ENCODE results near the gene ZNF474. TPM values are rescaled to one million over a fixed set of nuclear protein-coding genes. Genes with fewer than 3 reads are reported as not detected.

Gene ZNF474
- total and polyA plus RNA-seq, 4 donors = 0.03 to 0.25 (median 0.23) TPM; not detected in 1

DNA sequence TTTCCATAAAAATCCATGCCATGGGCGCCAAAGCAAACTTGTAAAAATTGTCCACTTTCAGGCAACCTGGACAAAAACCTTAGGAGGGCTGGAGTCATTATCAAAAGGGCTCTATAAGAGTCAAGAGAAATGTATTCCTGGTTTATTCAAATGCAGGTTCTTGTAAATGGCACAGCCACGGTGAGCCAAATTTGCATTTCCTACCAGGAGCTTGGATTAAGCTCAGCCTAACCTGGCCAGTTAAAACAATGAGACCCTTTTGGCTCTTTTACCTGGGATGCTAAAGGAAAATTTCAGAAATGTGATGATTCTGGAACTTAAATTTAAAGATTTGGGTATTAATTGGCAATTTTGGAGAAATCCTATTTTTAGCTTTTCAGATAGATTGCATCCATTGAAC, 8.9 kb upstream of the ZNF474 start:
- TF ChIP-seq EGR1 (IDR thresholded peaks at IDR 0.05; ENCODE audit: low read depth in 2 of 2) (no peak), RAD21 (IDR thresholded peaks at IDR 0.05) (no peak)
- Histone ChIP-seq H3K4me3 (ENCODE audit: low read depth in 1 of 3, low read length in 3 of 3) (no peak overlapping the region), H3K4me1 (ENCODE audit: control insufficient read depth in 4 of 4, insufficient read depth in 4 of 4, low read length in 3 of 4) (no peaks in the 10 kb centered on the region), H3K27ac (ENCODE audit: low read depth in 1 of 2, low read length in 2 of 2) (no peak overlapping the region), H3K9me3 (ENCODE audit: control insufficient read depth in 4 of 4, low read length in 3 of 4) (no peaks in the 10 kb centered on the region), H3K27me3 (ENCODE audit: control insufficient read depth in 4 of 4, insufficient read depth in 4 of 4, low read length in 3 of 4) (no peaks in the 10 kb centered on the region), H3K36me3 (ENCODE audit: control insufficient read depth in 4 of 4, insufficient read depth in 3 of 4, low read depth in 1 of 4, low read length in 3 of 4) (no peaks in the 10 kb centered on the region), H3K9ac (ENCODE audit: low read depth in 1 of 2, low read length in 2 of 2) (no peak overlapping the region)
- WGBS = 85% methylated on average over 2 of the region's 2 CpGs
- DNase-seq (ENCODE audit: low spot score) = no peak

GRCh38 chr5:122120957-122121356, 8.4 kb upstream of the ZNF474 start:
- WGBS = 80% methylated on average over 2 of the region's 2 CpGs
- no peaks in the 10 kb centered on the region for H3K36me3 ChIP-seq (ENCODE audit: control insufficient read depth in 4 of 4, insufficient read depth in 3 of 4, low read depth in 1 of 4, low read length in 3 of 4)
- no peaks in the 10 kb centered on the region for H3K27me3 ChIP-seq (ENCODE audit: control insufficient read depth in 4 of 4, insufficient read depth in 4 of 4, low read length in 3 of 4)
- no peak overlapping the region for H3K4me3 ChIP-seq (ENCODE audit: low read depth in 1 of 3, low read length in 3 of 3)
- no peak overlapping the region for H3K9ac ChIP-seq (ENCODE audit: low read depth in 1 of 2, low read length in 2 of 2)
- H3K27ac ChIP-seq (ENCODE audit: low read depth in 1 of 2, low read length in 2 of 2) = no peak overlapping the region
- TF ChIP-seq HNF4A (conservative IDR thresholded peaks at IDR 0.05) = no peak
- no peak for TF ChIP-seq CTCF (IDR thresholded peaks at IDR 0.05; ENCODE audit: low read depth, low read length, missing input control)
- no peak for TF ChIP-seq NR2F2 (IDR thresholded peaks at IDR 0.05)
- TF ChIP-seq RXRA (IDR thresholded peaks at IDR 0.05) = no peak
- no peak for TF ChIP-seq HNF4G (IDR thresholded peaks at IDR 0.05)
- TF ChIP-seq FOXA2 (IDR thresholded peaks at IDR 0.05) = no peak
- TF ChIP-seq, protein P1, sequence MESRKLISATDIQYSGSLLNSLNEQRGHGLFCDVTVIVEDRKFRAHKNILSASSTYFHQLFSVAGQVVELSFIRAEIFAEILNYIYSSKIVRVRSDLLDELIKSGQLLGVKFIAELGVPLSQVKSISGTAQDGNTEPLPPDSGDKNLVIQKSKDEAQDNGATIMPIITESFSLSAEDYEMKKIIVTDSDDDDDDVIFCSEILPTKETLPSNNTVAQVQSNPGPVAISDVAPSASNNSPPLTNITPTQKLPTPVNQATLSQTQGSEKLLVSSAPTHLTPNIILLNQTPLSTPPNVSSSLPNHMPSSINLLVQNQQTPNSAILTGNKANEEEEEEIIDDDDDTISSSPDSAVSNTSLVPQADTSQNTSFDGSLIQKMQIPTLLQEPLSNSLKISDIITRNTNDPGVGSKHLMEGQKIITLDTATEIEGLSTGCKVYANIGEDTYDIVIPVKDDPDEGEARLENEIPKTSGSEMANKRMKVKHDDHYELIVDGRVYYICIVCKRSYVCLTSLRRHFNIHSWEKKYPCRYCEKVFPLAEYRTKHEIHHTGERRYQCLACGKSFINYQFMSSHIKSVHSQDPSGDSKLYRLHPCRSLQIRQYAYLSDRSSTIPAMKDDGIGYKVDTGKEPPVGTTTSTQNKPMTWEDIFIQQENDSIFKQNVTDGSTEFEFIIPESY (IDR thresholded peaks at IDR 0.05) = no peak
- TF ChIP-seq FOXA1 (IDR thresholded peaks at IDR 0.05) = no peak
- TF ChIP-seq JUND (IDR thresholded peaks at IDR 0.05) = no peak
- TF ChIP-seq TAF1 (conservative IDR thresholded peaks at IDR 0.05) = no peak
- TF ChIP-seq MAX (IDR thresholded peaks at IDR 0.05) = no peak
- TF ChIP-seq YY1 (IDR thresholded peaks at IDR 0.05) = no peak
- TF ChIP-seq, protein P2, sequence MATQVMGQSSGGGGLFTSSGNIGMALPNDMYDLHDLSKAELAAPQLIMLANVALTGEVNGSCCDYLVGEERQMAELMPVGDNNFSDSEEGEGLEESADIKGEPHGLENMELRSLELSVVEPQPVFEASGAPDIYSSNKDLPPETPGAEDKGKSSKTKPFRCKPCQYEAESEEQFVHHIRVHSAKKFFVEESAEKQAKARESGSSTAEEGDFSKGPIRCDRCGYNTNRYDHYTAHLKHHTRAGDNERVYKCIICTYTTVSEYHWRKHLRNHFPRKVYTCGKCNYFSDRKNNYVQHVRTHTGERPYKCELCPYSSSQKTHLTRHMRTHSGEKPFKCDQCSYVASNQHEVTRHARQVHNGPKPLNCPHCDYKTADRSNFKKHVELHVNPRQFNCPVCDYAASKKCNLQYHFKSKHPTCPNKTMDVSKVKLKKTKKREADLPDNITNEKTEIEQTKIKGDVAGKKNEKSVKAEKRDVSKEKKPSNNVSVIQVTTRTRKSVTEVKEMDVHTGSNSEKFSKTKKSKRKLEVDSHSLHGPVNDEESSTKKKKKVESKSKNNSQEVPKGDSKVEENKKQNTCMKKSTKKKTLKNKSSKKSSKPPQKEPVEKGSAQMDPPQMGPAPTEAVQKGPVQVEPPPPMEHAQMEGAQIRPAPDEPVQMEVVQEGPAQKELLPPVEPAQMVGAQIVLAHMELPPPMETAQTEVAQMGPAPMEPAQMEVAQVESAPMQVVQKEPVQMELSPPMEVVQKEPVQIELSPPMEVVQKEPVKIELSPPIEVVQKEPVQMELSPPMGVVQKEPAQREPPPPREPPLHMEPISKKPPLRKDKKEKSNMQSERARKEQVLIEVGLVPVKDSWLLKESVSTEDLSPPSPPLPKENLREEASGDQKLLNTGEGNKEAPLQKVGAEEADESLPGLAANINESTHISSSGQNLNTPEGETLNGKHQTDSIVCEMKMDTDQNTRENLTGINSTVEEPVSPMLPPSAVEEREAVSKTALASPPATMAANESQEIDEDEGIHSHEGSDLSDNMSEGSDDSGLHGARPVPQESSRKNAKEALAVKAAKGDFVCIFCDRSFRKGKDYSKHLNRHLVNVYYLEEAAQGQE (IDR thresholded peaks at IDR 0.05) = no peak
- TF ChIP-seq ATF3 (IDR thresholded peaks at IDR 0.05) = no peak
- TF ChIP-seq GABPA (IDR thresholded peaks at IDR 0.05 in 1 of 2, conservative IDR thresholded peaks at IDR 0.05 in 1 of 2) = no peak
- TF ChIP-seq RAD21 (IDR thresholded peaks at IDR 0.05) = no peak
- no peak for DNase-seq (ENCODE audit: low spot score)
- H3K4me1 ChIP-seq (ENCODE audit: control insufficient read depth in 4 of 4, insufficient read depth in 4 of 4, low read length in 3 of 4) = no peaks in the 10 kb centered on the region
- no peaks in the 10 kb centered on the region for H3K9me3 ChIP-seq (ENCODE audit: control insufficient read depth in 4 of 4, low read length in 3 of 4)

Data from liver (tissue), 9 donors.